HG03095 (cell line): Measurements from ENCODE around the gene DTWD2.

Source experiments
- ATAC-seq: cut with Tn5 transposase; IDR thresholded peaks from one replicate; pipeline ENCODE4 v1.9.1; 2021; ENCODE audit warnings: moderate library complexity; ENCODE audit not compliant: unreplicated experiment

Gene DTWD2

GRCh38 chr5:118789366-118789765 lies 199.0 kb downstream of the DTWD2 start:
- ATAC-seq, result no peak

GRCh38 chr5:118788351-118788750 lies 200.0 kb downstream of the DTWD2 start:
- no peak for ATAC-seq
